KOPT-K1 (cell line): ENCODE data around the gene EFHC1.
"Not testable (repeated sequence)": the region's sequence is repeated elsewhere in the genome, so short reads cannot be mapped to it uniquely, and the experiment has no call there.

Experiments
- H3K27ac ChIP-seq: fragments of 200-600 bp; sonication (generic); 2 replicates; pipeline ENCODE4 v1.5.1; 2016; ENCODE audit warnings: antibody characterized with exemption, mild to moderate bottlenecking, low read depth, low read length; ENCODE audit not compliant: poor library complexity, severe bottlenecking
- H3K36me3 ChIP-seq: fragments of 200-600 bp; sonication (generic); 2 replicates; pipeline ENCODE4 v1.5.1; 2017; ENCODE audit warnings: antibody characterized with exemption, mild to moderate bottlenecking, low read length, moderate library complexity; ENCODE audit not compliant: insufficient read depth
- H3K9me3 ChIP-seq: fragments of 200-600 bp; sonication (generic); 2 replicates; pipeline ENCODE4 v1.5.1; 2017; ENCODE audit warnings: antibody characterized with exemption, low read length, mild to moderate bottlenecking; ENCODE audit not compliant: insufficient read depth, poor library complexity, severe bottlenecking

The EFHC1 gene

GRCh38 chr6:52415333-52415732, 4.8 kb upstream of the EFHC1 start:
- H3K9me3 ChIP-seq: no peaks in the 10 kb centered on the region
- no peak overlapping the region for H3K27ac ChIP-seq
- no peaks in the 10 kb centered on the region for H3K36me3 ChIP-seq

DNA sequence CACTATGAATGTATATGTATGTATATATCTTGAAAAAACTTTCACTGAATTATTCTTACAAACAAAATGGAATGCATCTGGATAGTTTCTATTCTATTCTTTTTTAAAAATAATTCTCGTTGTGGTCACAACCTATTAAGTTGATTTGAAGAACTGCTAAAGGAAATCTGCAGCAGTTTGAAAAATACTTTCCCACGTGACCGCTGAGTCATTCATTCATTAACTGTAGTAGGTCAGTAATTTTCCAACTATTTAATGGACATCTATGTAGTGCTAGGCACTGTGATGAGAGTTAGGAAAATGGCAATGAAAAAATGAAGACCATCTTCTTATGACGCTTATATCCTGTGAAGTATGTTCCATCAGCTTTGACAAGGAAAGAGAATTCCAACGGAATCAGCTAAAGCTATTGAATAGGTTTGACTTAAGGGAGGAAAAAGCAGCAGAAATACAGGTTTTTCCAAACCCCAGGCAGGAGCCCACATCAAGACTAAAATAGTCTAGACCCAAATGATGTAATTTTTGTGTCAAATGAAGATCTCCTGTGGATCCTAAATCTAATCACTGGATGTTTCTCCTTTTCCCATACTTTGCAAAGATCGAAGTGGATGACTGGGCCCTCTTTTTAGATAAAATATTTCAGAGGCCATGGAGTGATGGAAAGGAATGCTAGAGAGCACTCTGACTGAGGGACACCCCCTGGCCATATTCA, 4.1 kb upstream of the EFHC1 start:
- Histone ChIP-seq H3K9me3 (no peaks in the 10 kb centered on the region), H3K27ac (no peak overlapping the region), H3K36me3 (no peaks in the 10 kb centered on the region)

DNA sequence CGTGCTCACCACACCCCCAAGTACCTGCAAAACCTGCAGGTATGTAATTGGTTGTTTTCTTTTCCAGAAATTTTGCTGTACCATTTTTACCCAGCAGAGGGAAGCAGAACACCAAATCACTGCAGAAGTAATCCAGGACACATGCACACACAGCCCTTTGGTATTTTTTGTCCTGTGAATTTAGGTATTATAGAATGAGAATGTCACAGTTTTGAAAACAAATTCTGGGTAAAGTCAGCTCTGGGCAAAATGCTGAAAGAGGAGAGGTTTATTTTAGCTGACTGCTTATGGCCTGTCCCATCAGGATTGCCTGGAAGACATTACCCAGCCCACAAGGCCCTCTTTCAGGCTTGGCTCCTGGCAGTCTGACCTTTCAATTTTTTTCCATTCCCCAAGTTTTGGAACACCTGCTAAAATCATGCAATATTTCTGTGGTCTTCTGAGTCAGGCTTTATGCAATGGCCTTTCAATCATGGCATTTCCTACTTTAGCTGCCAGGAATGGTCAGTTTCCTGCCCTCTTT, 3.5 kb upstream of the EFHC1 start:
- Histone ChIP-seq H3K9me3 (no peaks in the 10 kb centered on the region), H3K27ac (no peak overlapping the region), H3K36me3 (no peaks in the 10 kb centered on the region)

DNA sequence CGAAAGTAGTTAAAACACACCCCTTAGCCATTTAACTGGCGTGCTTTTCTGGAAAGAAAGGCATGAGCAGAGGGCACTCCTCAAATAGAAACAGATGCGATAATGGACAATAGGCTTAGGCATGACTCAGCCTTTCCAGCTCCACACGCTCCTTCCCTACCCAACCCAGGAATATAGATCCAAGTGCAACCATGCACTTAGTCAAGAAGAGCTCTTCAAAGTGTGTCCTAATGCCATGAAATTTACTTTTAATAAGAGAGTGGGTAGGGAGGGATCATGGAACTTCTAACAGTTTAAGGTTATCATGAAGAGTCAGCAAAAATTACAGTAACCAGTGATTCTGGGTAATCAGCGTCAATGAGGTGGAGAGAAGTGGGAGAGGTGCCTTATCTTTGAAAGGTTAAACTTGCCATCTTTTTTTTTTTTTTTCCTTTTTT, 2.4 kb upstream of the EFHC1 start:
- Histone ChIP-seq H3K36me3 (no peaks in the 10 kb centered on the region), H3K9me3 (no peaks in the 10 kb centered on the region), H3K27ac (no peak overlapping the region)

GRCh38 chr6:52418606-52419005, 1.5 kb upstream of the EFHC1 start:
- no peaks in the 10 kb centered on the region for H3K9me3 ChIP-seq
- H3K27ac ChIP-seq: no peak overlapping the region
- no peaks in the 10 kb centered on the region for H3K36me3 ChIP-seq

- no peaks in the 10 kb centered on the region for H3K36me3 ChIP-seq
- no peaks in the 10 kb centered on the region for H3K9me3 ChIP-seq
- peak overlapping the region; percentile 79 for H3K27ac ChIP-seq
Measured at GRCh38 chr6:52420668-52421358, 671 bp downstream of the EFHC1 start.

DNA sequence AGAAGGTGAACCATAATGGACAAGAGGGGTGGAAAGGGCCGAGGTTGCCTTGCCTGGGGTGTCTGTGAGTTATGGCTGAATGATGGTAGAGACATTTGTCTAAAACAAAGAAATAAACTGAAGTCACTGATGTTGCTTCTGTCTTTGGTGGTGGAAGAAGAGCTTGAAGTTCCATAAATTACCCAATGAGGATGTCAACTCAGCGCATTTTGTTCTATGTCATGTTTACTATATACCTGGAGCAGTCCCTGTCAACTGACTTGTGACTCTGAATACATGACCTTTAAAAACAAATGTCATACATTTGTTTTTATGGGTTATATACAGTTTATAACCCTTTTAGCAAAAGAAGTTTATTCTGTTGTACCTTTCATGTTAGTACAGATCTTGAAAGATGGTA, 2.0 kb downstream of the EFHC1 start:
- Histone ChIP-seq H3K36me3 (no peaks in the 10 kb centered on the region), H3K9me3 (no peaks in the 10 kb centered on the region), H3K27ac (no peak overlapping the region)

GRCh38 chr6:52423448-52423847, 3.3 kb downstream of the EFHC1 start:
- Histone ChIP-seq H3K9me3 (no peaks in the 10 kb centered on the region), H3K36me3 (no peaks in the 10 kb centered on the region), H3K27ac (no peak overlapping the region)

DNA sequence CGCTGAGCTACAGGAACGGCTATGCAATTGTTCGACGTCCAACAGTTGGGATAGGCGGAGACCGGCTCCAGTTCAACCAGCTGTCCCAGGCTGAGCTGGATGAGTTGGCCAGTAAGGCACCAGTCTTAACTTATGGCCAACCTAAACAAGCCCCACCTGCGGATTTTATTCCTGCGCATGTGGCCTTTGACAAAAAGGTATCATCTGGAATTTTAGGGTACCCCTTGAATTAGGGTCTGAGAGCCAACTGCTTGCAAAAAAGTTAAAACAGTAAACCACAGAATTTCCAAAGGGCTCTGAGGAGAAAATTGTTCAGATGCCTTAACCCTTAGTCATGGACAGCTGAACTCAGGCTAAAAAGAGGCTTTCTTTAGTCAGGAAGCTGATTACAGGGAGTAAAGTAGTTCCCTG, 3.8 kb downstream of the EFHC1 start:
- no peaks in the 10 kb centered on the region for H3K9me3 ChIP-seq
- H3K36me3 ChIP-seq: no peaks in the 10 kb centered on the region
- H3K27ac ChIP-seq: no peak overlapping the region

- H3K36me3 ChIP-seq: no peaks in the 10 kb centered on the region
- H3K9me3 ChIP-seq: no peaks in the 10 kb centered on the region
- no peak overlapping the region for H3K27ac ChIP-seq
Measured at GRCh38 chr6:52424513-52424912, 4.4 kb downstream of the EFHC1 start.

GRCh38 chr6:52426667-52427066, 6.5 kb downstream of the EFHC1 start:
- Histone ChIP-seq H3K9me3 (no peaks in the 10 kb centered on the region), H3K27ac (no peak overlapping the region), H3K36me3 (no peaks in the 10 kb centered on the region)

- H3K27ac ChIP-seq, H3K9me3 ChIP-seq, H3K36me3 ChIP-seq: not testable (repeated sequence)
Measured at GRCh38 chr6:52433294-52433693, 13.2 kb downstream of the EFHC1 start.

DNA sequence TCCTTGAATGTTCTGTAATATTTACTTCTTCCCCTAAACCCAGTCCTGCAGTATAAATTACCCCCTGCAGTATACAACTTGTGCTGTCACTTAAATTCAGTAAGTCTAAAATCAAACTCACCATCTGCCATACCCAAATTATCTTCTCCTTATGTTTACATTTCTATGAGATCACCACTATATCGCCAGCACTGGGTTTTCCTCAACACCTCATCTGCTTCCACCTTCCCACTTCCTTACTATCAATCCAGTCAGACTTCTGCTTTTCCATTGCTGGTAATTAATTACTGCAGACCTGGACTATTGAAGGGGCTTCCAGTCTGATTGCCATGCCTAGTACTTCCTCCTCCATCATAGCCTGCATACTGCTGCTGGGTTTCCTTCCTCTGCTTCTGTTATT, 15.2 kb downstream of the EFHC1 start:
- Histone ChIP-seq H3K27ac (no peak overlapping the region), H3K36me3 (no peaks in the 10 kb centered on the region), H3K9me3 (no peaks in the 10 kb centered on the region)

GRCh38 chr6:52438926-52439325, 18.8 kb downstream of the EFHC1 start:
- Histone ChIP-seq H3K9me3 (no peaks in the 10 kb centered on the region), H3K36me3 (no peaks in the 10 kb centered on the region), H3K27ac (no peak overlapping the region)

- Histone ChIP-seq H3K9me3 (peaks cover 16% of the 10 kb centered on the region), H3K27ac (no peak overlapping the region), H3K36me3 (no peaks in the 10 kb centered on the region)
Measured at GRCh38 chr6:52454556-52454955, 34.4 kb downstream of the EFHC1 start.

DNA sequence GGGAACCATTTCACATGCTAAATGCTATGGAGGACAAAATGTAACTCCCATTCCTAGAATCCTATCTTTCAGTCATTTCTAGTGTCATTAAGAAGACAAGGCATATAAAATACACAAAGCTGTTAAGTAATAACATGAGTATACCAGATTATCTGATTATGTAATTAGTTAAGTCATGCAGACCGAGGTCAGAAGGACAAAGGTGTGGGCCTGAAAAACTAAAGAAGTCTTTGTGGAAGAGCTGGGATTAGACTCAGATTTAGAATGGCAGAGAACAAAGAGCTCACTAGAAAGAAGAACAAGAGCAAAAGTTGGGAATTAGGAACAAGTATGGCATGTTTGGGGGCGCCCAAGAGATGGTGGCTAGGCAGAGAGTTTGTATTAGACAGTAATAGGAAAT, 37.0 kb downstream of the EFHC1 start:
- no peaks in the 10 kb centered on the region for H3K9me3 ChIP-seq
- H3K36me3 ChIP-seq: no peaks in the 10 kb centered on the region
- H3K27ac ChIP-seq: no peak overlapping the region
